GM18508 (cell line): Measurements from ENCODE around the gene CTSF.
"Not testable (repeated sequence)": the region's sequence is repeated elsewhere in the genome, so short reads cannot be mapped to it uniquely, and the experiment has no call there.

Experiments used
- ATAC-seq: cut with Tn5 transposase; IDR thresholded peaks from one replicate; pipeline ENCODE4 v1.9.1; 2021; ENCODE audit warnings: moderate number of reproducible peaks; ENCODE audit not compliant: insufficient read depth, unreplicated experiment

The CTSF gene

GRCh38 chr11:66542362-66542761 is 26.0 kb downstream of the CTSF start:
- ATAC-seq = no peak

GRCh38 chr11:66541892-66542291 is 26.5 kb downstream of the CTSF start:
- no peak for ATAC-seq

- ATAC-seq = not testable (repeated sequence)
Observed at GRCh38 chr11:66540598-66540997, 27.8 kb downstream of the CTSF start.

DNA sequence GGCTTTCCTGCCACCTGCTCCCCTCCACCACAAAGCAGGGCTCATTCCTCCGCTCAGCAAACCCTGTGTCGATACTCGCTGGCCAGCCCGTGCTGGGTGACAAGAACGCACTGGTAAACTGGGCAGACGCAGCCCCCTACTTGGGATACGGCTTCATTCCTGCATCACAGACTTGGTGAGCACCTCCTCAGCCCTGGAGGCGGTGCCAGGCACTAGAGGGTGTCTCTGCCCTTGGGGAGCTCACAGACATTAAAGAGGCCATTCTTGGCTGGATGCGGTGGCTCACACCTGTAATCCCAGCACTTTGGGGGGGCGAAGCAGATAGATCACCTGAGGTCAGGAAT is 28.6 kb downstream of the CTSF start:
- no peak for ATAC-seq

DNA sequence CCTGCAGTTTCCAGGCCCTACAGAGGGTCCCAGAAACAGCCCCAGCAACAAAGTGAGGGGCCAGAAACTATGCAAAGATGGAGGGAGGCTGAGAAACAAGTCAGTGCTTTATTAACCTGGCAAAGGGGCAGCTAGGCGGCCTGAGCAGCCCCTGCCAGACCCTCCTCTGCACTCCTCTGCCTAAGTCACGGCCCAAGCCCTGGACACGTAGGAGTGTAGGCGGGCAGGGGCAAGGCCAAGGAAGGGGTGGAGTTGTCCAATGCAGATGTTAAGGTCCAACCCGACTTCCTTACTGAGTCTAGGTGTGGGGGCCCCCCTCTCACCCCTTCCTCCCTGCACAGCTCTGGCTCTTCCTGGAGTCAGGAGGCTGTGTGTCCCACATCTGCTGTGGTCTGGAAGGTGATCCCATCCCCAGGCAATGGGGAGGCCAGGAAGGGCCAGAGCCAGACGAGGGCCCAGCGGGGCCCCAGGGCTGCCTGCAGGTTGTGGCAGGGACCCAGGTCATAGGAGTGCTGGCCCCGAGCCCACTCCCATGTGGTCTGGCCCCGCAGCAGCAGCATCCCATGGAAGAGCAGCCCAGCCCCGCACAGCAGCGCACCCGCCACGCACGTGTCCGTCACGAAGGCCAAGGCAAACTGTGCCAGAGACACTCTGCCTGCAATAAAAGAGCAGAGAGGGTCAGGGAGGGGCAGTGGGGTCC is 29.1 kb downstream of the CTSF start:
- no peak for ATAC-seq

GRCh38 chr11:66532784-66533183 is 35.6 kb downstream of the CTSF start:
- ATAC-seq = no peak

- ATAC-seq = no peak
Observed at GRCh38 chr11:66531841-66532240, 36.6 kb downstream of the CTSF start.

- no peak for ATAC-seq
Observed at GRCh38 chr11:66530927-66531709, 37.3 kb downstream of the CTSF start.

GRCh38 chr11:66529655-66530054 is 38.8 kb downstream of the CTSF start:
- ATAC-seq = no peak

DNA sequence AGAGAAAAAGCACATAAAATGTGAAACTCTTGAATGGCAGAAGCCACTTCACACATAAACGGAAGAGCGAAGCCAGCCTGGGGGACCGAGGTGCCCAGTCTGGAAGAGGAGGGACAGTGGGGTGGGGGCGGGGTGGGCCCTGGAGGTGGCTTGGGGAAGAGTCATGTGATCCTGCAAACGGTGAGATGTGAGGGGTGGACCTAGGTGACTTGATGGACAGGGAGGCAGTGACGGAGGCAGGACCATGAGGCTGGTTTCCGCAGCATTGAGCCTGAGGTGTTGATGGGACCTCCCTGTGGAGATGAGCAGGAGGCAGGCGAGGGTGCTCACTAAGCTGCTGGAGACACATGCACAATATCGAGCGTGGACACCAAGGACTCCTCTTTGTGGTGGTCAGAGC is 39.3 kb downstream of the CTSF start:
- no peak for ATAC-seq

- no peak for ATAC-seq
Observed at GRCh38 chr11:66524304-66525040, 43.9 kb downstream of the CTSF start.

GRCh38 chr11:66523611-66524010 is 44.8 kb downstream of the CTSF start:
- ATAC-seq = no peak
